Neural crest cell (in vitro differentiated cells): Measurements from ENCODE around the gene AURKAIP1. TPM values are rescaled to one million over a fixed set of nuclear protein-coding genes. Genes with fewer than 3 reads are reported as not detected.

Source experiments
- DNase-seq: peaks from one replicate; pipeline ENCODE4 v3.0.0; 2021; ENCODE audit warnings: low read depth, mixed read lengths, low spot score
- H3K27ac Mint-ChIP-seq: one replicate; pipeline ENCODE4 v1.8.0; 2021; ENCODE audit warnings: mild to moderate bottlenecking, mixed read lengths; ENCODE audit not compliant: unreplicated experiment
- H3K27me3 Mint-ChIP-seq: 2 replicates; pipeline ENCODE4 v1.8.0; 2021; ENCODE audit warnings: low read depth, mild to moderate bottlenecking, mixed read lengths
- H3K36me3 Mint-ChIP-seq: 2 replicates; pipeline ENCODE4 v1.8.0; 2021; ENCODE audit warnings: low read depth, mild to moderate bottlenecking, mixed read lengths
- H3K4me1 Mint-ChIP-seq: 2 replicates; pipeline ENCODE4 v1.8.0; 2021; ENCODE audit warnings: mixed read lengths
- H3K4me3 Mint-ChIP-seq: one replicate; pipeline ENCODE4 v1.8.0; 2021; ENCODE audit warnings: mild to moderate bottlenecking, mixed read lengths
- H3K9me3 Mint-ChIP-seq: 2 replicates; pipeline ENCODE4 v1.8.0; 2021; ENCODE audit warnings: mixed read lengths
- CTCF ChIP-seq: fragments of 200-600 bp; sonication (generic); conservative IDR thresholded peaks from 2 replicates; pipeline ENCODE4 v1.5.0; 2021; ENCODE audit warnings: antibody characterized with exemption, mild to moderate bottlenecking
- total RNA-seq: library from RNA; stranded (reverse); gene quantifications from 2 replicates; pipeline ENCODE4 v1.2.1, GENCODE V29; 2021

Gene AURKAIP1
- total RNA-seq, 1 donor from 2014 or later, result 128 TPM

GRCh38 chr1:1355416-1355815 lies 19.6 kb downstream of the AURKAIP1 start:
- Mint-ChIP-seq H3K4me3 (no peak overlapping the region), H3K36me3 (no peaks in the 10 kb centered on the region), H3K4me1 (peaks cover 30% of the 10 kb centered on the region), H3K9me3 (no peaks in the 10 kb centered on the region), H3K27ac (no peak overlapping the region), H3K27me3 (peaks cover 42% of the 10 kb centered on the region)
- DNase-seq, result no peak
- no peak for TF ChIP-seq CTCF

- H3K36me3 Mint-ChIP-seq, result no peaks in the 10 kb centered on the region
- no peak overlapping the region for H3K27ac Mint-ChIP-seq
- peaks cover 42% of the 10 kb centered on the region for H3K27me3 Mint-ChIP-seq
- no peak for TF ChIP-seq CTCF
- peaks cover 27% of the 10 kb centered on the region for H3K4me1 Mint-ChIP-seq
- H3K9me3 Mint-ChIP-seq, result no peaks in the 10 kb centered on the region
- DNase-seq, result no peak
- H3K4me3 Mint-ChIP-seq, result peak overlapping the region; percentile 66
Observed at GRCh38 chr1:1354271-1355247, 20.4 kb downstream of the AURKAIP1 start.

GRCh38 chr1:1353389-1354151 lies 21.4 kb downstream of the AURKAIP1 start:
- DNase-seq, result no peak
- Mint-ChIP-seq H3K36me3 (no peaks in the 10 kb centered on the region), H3K9me3 (no peaks in the 10 kb centered on the region), H3K27ac (no peak overlapping the region), H3K4me3 (peak overlapping the region; percentile 86), H3K27me3 (peaks cover 39% of the 10 kb centered on the region), H3K4me1 (peaks cover 21% of the 10 kb centered on the region)
- no peak for TF ChIP-seq CTCF

GRCh38 chr1:1352786-1353388 lies 22.1 kb downstream of the AURKAIP1 start:
- no peaks in the 10 kb centered on the region for H3K36me3 Mint-ChIP-seq
- peaks cover 17% of the 10 kb centered on the region for H3K4me1 Mint-ChIP-seq
- H3K27ac Mint-ChIP-seq, result no peak overlapping the region
- H3K27me3 Mint-ChIP-seq, result peaks cover 38% of the 10 kb centered on the region
- no peaks in the 10 kb centered on the region for H3K9me3 Mint-ChIP-seq
- no peak for DNase-seq
- no peak for TF ChIP-seq CTCF
- peak overlapping the region; percentile 86 for H3K4me3 Mint-ChIP-seq

GRCh38 chr1:1351511-1352427 lies 23.2 kb downstream of the AURKAIP1 start:
- Mint-ChIP-seq H3K4me1 (peaks cover 18% of the 10 kb centered on the region), H3K27ac (no peak overlapping the region), H3K4me3 (peak overlapping the region; percentile 86), H3K27me3 (peaks cover 30% of the 10 kb centered on the region), H3K36me3 (no peaks in the 10 kb centered on the region), H3K9me3 (no peaks in the 10 kb centered on the region)
- TF ChIP-seq CTCF, result no peak
- DNase-seq, result no peak
